ENCODE measurements around the gene LRRC4B.
A peak's percentile ranks its signal among the peaks of the same experiment; 100 is the strongest.

DNA sequence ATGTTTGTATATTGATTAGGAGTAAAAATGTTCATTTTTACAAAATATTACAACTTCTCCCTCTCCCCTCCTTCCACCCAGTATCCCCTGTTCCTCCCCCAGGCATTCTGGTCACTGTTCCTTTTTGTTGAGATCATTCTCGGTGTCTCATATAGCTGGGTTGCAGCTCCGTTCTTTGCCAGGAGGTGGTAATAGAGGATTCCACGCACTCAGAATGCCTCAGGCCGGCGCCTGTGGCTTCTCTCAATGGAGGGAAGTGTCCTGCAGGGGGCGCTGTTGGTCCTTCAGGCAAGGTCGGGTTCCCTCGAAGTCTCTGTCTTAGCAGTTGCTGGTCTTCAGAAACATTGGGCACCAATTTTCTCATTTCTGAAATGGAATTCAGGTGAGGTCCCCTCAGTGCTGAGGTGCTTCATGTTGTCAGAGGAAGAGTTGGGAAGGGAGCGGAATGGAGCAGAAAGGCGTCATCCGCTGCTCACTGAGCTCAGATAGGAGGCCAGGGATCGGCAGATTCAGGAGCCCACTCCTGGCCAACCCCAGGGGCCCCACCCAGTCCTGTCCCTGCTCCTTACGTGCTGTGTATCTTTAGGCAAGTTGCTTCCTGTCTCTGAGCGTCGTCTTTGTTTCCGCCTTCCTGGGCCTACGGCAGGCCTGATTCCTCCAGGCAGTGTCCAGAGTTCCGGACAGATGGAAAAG, 81.3 kb downstream of the LRRC4B start:
- TF ChIP-seq, protein P1, sequence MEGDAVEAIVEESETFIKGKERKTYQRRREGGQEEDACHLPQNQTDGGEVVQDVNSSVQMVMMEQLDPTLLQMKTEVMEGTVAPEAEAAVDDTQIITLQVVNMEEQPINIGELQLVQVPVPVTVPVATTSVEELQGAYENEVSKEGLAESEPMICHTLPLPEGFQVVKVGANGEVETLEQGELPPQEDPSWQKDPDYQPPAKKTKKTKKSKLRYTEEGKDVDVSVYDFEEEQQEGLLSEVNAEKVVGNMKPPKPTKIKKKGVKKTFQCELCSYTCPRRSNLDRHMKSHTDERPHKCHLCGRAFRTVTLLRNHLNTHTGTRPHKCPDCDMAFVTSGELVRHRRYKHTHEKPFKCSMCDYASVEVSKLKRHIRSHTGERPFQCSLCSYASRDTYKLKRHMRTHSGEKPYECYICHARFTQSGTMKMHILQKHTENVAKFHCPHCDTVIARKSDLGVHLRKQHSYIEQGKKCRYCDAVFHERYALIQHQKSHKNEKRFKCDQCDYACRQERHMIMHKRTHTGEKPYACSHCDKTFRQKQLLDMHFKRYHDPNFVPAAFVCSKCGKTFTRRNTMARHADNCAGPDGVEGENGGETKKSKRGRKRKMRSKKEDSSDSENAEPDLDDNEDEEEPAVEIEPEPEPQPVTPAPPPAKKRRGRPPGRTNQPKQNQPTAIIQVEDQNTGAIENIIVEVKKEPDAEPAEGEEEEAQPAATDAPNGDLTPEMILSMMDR (IDR thresholded peaks at IDR 0.05) = peak in 4 of 7 experiments; percentile 13 to 23 (median 16)
- TF ChIP-seq POLR2A (IDR thresholded peaks at IDR 0.05) = no peak
